22Rv1 (cell line): ENCODE results near the gene HTR7.

ENCODE experiments used
- H3K27ac ChIP-seq: fragments of 450-650 bp; 2 replicates; pipeline ENCODE4 v1.5.1; 2017
- CTCF ChIP-seq: fragments of 450-650 bp; IDR thresholded peaks from 2 replicates; pipeline ENCODE4 v1.5.1; 2017; ENCODE audit warnings: mild to moderate bottlenecking
- ZFX ChIP-seq: fragments of 450-650 bp; IDR thresholded peaks from 2 replicates; pipeline ENCODE4 v1.6.1; 2017; ENCODE audit warnings: antibody characterized with exemption, borderline replicate concordance

The HTR7 gene

GRCh38 chr10:90856964-90857634 is 740 bp downstream of the HTR7 start:
- no peak overlapping the region for H3K27ac ChIP-seq
- TF ChIP-seq ZFX: no peak
- no peak for TF ChIP-seq CTCF

GRCh38 chr10:90856261-90856660 is 1.6 kb downstream of the HTR7 start:
- TF ChIP-seq CTCF (no peak), ZFX (no peak)
- H3K27ac ChIP-seq: no peak overlapping the region

- TF ChIP-seq CTCF: no peak
- H3K27ac ChIP-seq: no peak overlapping the region
Measured at GRCh38 chr10:90855126-90855525, 2.7 kb downstream of the HTR7 start.

GRCh38 chr10:90849956-90850749 is 7.7 kb downstream of the HTR7 start:
- H3K27ac ChIP-seq: no peak overlapping the region
- TF ChIP-seq CTCF (no peak), ZFX (no peak)

GRCh38 chr10:90847436-90847835 is 10.4 kb downstream of the HTR7 start:
- TF ChIP-seq ZFX (no peak), CTCF (no peak)
- peak overlapping the region; percentile 31; the same call in 1 of the 2 replicates for H3K27ac ChIP-seq

- TF ChIP-seq ZFX (no peak), CTCF (no peak)
- no peak overlapping the region for H3K27ac ChIP-seq
Measured at GRCh38 chr10:90846746-90847145, 11.1 kb downstream of the HTR7 start.

GRCh38 chr10:90845726-90846125 is 12.1 kb downstream of the HTR7 start:
- TF ChIP-seq CTCF: no peak
- TF ChIP-seq ZFX: no peak
- H3K27ac ChIP-seq: no peak overlapping the region
